Measurements from ENCODE around the gene PSMC3IP.

- TF ChIP-seq CTCF (IDR thresholded peaks at IDR 0.05) (no peak), POLR2A (IDR thresholded peaks at IDR 0.05) (no peak)
Measured at GRCh38 chr17:42581744-42582270, 4.3 kb upstream of the PSMC3IP start.
